Right lobe of liver (tissue), 6 donors: Measurements from ENCODE around the gene ATP10A. TPM values are rescaled to one million over a fixed set of nuclear protein-coding genes. Genes with fewer than 3 reads are reported as not detected.
A peak's percentile ranks its signal among the peaks of the same experiment; 100 is the strongest.
"Not testable (repeated sequence)": the region's sequence is repeated elsewhere in the genome, so short reads cannot be mapped to it uniquely, and the experiment has no call there.

Source experiments
- ATAC-seq, 4 donors: fragments of 200-7000 bp; cut with Tn5 transposase; one replicate each; pipeline ENCODE4 v1.9.1; 2020; ENCODE audit warnings: mild to moderate bottlenecking in 4 of 4, moderate library complexity in 4 of 4
- DNase-seq, 3 donors: peaks; one replicate each; pipeline ENCODE4 v3.0.0-alpha.2; 2020
- H3K27ac ChIP-seq, 3 donors: fragments of 200-600 bp; one replicate each; pipeline ENCODE4 v1.8.0; 2022
- H3K27me3 ChIP-seq, 2 donors: fragments of 200-600 bp; one replicate each; pipeline ENCODE4 v1.8.0; 2022
- H3K36me3 ChIP-seq, 4 donors: fragments of 200-600 bp; sonication (generic) in 1 of 4; one replicate each; pipeline versions ENCODE4 v1.5.1 to v1.8.0; 2017 to 2022; ENCODE audit warnings: control low read depth in 1 of 4
- H3K4me1 ChIP-seq, 4 donors: fragments of 200-600 bp; sonication (generic) in 1 of 4; one replicate each; pipeline versions ENCODE4 v1.5.1 to v1.8.0; 2017 to 2022; ENCODE audit warnings: control low read depth in 1 of 4
- H3K4me3 ChIP-seq, 3 donors: fragments of 200-600 bp; one replicate each; pipeline ENCODE4 v1.8.0; 2022
- H3K9me3 ChIP-seq, 4 donors: fragments of 200-600 bp; sonication (generic) in 1 of 4; one replicate each; pipeline versions ENCODE4 v1.5.1 to v1.8.0; 2017 to 2022; ENCODE audit warnings: control low read depth in 1 of 4
- CTCF ChIP-seq, 4 donors: fragments of 200-600 bp in 3 of 4; fragments of 450-650 bp in 1 of 4; IDR thresholded peaks; one replicate each; pipeline versions ENCODE4 v1.5.1 to v1.8.0; 2016 to 2022; ENCODE audit warnings: antibody characterized with exemption in 4 of 4, mild to moderate bottlenecking in 2 of 4
- POLR2A ChIP-seq: fragments of 450-650 bp; IDR thresholded peaks from one replicate; pipeline ENCODE4 v1.6.1; 2017; ENCODE audit warnings: antibody characterized with exemption, mild to moderate bottlenecking
- WGBS: methylation state at CpG from one replicate; pipeline ENCODE4 v1.1.6; 2018; ENCODE audit warnings: low coverage, low lambda C conversion rate; ENCODE audit not compliant: insufficient coverage; ENCODE audit errors: missing lambda C conversion rate; 5-methylcytosine and 5-hydroxymethylcytosine counted together
- intact Hi-C, 2 donors: fragments of 100-400 bp; cut with DNase I; formaldehyde crosslinking; loops; one replicate each; pipeline versions ENCODE4 v1.11.2 to v1.14.1; 2022
- total RNA-seq, 6 experiments: library from RNA; depleted of rRNA in 2 of 6; stranded (reverse); fragments of >200 nt in 2 of 6; fragmentation: NEBNext Ultra II Directional in 3 of 6; extraction: Animal tissue kit (Norgen Biotek cat#: 25700) in 3 of 6; gene quantifications; one replicate each; pipeline versions ENCODE4 v1.1.0 to v1.2.4, GENCODE V29; 2016 to 2023
- donor health status: DM: no; HTN: yes; CAD: no.
- donor health status: DM: no; HTN: no; CAD: no.
- donor health status: DM: no; HTN: no; CAD: no.
- donor health status: DM: no; HTN: yes; CAD: no.
- donor health status: DM: no; HTN: yes; CAD: no.

The ATP10A gene
- total RNA-seq, 6 experiments from 2014 or later = 0.15 to 1.00 (median 0.34) TPM

GRCh38 chr15:25763954-25764353 lies 99.2 kb downstream of the ATP10A start:
- no peak for TF ChIP-seq POLR2A
- no peak for TF ChIP-seq CTCF (IDR thresholded peaks at IDR 0.05)
- Histone ChIP-seq H3K4me3 (no peak overlapping the region), H3K27ac (no peak overlapping the region), H3K9me3 (no peaks in the 10 kb centered on the region), H3K4me1 (no peaks in the 10 kb centered on the region), H3K27me3 (no peaks in the 10 kb centered on the region), H3K36me3 (no peaks in the 10 kb centered on the region)
- ATAC-seq = no peak
- intact Hi-C loops = no loop called here
- WGBS = 91% methylated on average over 6 of the region's 7 CpGs
- no peak for DNase-seq

DNA sequence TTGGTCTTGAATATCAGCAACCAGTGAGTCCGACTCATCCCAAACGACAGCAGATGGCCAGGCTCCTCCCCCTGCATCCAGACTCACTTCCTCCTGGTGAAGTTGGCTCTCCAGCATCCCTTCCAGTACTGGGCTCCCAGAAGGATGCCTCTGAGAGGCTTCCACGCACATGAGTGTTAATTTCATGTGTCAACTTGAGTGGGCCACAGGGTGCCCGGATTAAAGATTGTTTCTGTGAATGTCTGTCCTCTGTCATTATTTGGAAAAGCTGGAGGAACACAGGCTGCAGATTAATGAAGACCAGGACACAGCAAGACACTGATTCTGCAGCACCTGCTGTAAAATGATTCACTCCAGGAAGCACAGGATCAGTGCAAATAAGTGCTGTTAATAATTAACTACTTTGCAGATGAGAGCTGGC lies 99.8 kb downstream of the ATP10A start:
- no peak for TF ChIP-seq CTCF (IDR thresholded peaks at IDR 0.05)
- no peak for TF ChIP-seq POLR2A
- WGBS = 21% methylated on average over 4 of the region's 4 CpGs
- Histone ChIP-seq H3K27ac (no peak overlapping the region), H3K4me3 (no peak overlapping the region), H3K9me3 (no peaks in the 10 kb centered on the region), H3K4me1 (no peaks in the 10 kb centered on the region), H3K27me3 (no peaks in the 10 kb centered on the region), H3K36me3 (no peaks in the 10 kb centered on the region)
- DNase-seq (peak in 1 of 3 donors; percentile 24), ATAC-seq (peak in 3 of 4 donors; percentile 32 to 63 (median 39))
- intact Hi-C loops = no loop called here

DNA sequence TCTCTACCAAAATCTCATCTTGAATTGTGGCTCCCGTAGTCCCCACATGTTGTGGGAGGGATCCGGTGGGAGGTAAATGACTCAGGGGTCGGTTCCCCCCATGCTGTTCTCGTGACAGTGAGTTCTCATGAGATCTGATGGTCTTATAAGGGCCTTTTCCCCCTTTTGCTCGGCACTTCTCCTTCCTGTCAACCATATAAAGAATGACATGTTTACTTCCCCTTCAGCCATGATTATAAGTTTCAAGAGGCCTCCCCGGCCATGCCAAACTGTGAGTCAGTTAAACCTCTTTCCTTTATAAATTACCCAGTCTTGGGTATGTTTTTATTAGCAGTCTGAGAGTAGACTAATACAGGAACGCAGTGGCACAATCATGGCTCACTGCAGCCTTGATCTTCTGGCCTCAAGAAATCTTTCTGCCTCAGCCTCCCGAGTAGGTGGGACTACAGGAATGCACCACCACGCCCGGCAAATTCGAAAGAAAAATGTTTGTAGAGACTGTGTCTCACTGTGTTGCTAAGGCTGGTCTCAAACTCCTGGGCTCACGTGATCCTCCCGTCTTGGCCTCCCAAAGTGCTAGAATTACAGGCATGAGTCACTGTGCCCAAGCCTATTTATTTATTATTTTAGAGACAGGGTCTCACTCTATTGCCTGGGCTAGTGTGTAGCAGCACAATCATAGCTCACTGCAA lies 101.0 kb downstream of the ATP10A start:
- ATAC-seq = no peak
- TF ChIP-seq POLR2A (no peak), CTCF (IDR thresholded peaks at IDR 0.05) (no peak)
- intact Hi-C loops = no loop called here
- H3K9me3 ChIP-seq = no peaks in the 10 kb centered on the region
- WGBS = 63% methylated on average over 9 of the region's 13 CpGs
- no peaks in the 10 kb centered on the region for H3K27me3 ChIP-seq
- no peak overlapping the region for H3K27ac ChIP-seq
- no peak overlapping the region for H3K4me3 ChIP-seq
- no peaks in the 10 kb centered on the region for H3K4me1 ChIP-seq
- no peak for DNase-seq
- H3K36me3 ChIP-seq = no peaks in the 10 kb centered on the region

- no peak overlapping the region for H3K27ac ChIP-seq
- H3K36me3 ChIP-seq = no peaks in the 10 kb centered on the region
- TF ChIP-seq POLR2A = no peak
- no peak for TF ChIP-seq CTCF (IDR thresholded peaks at IDR 0.05)
- WGBS = 79% methylated on average over 3 of the region's 4 CpGs
- no peak for ATAC-seq
- intact Hi-C loops = no loop called here
- no peaks in the 10 kb centered on the region for H3K9me3 ChIP-seq
- H3K4me3 ChIP-seq = no peak overlapping the region
- no peaks in the 10 kb centered on the region for H3K27me3 ChIP-seq
- DNase-seq = peak in 1 of 3 donors; percentile 13
- H3K4me1 ChIP-seq = no peaks in the 10 kb centered on the region
These were observed 103.7 kb downstream of the ATP10A start for GRCh38 chr15:25759421-25759820.

DNA sequence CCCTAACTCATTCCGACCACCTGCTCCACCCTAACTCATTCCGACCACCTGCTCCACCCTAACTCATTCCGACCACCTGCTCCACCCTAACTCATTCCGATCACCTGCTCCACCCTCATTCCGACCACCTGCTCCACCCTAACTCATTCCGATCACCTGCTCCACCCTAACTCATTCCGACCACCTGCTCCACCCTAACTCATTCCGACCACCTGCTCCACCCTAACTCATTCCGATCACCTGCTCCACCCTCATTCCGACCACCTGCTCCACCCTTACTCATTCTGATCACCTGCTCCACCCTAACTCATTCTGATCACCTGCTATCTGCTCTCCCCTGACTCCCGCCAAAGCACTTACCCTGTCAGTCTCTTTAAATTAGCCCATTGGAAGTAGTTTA lies 104.5 kb downstream of the ATP10A start:
- H3K36me3 ChIP-seq, H3K4me1 ChIP-seq, ATAC-seq, H3K9me3 ChIP-seq, H3K27me3 ChIP-seq, H3K27ac ChIP-seq, DNase-seq, intact Hi-C loops, H3K4me3 ChIP-seq: not testable (repeated sequence)
- WGBS = 82% methylated on average over 11 of the region's 11 CpGs
